ENCODE measurements around the gene CPXM2.

Gene CPXM2

GRCh38 chr10:123766761-123767160 is 124.8 kb downstream of the CPXM2 start:
- H3K4me1 ChIP-seq = no peaks in the 10 kb centered on the region
- in situ Hi-C loops (cut with MboI; ENCODE audit: low sequenced_read_pairs) = no loop called here
- no peaks in the 10 kb centered on the region for H3K36me3 ChIP-seq (replicated peaks)
- H3K9me3 ChIP-seq = no peaks in the 10 kb centered on the region
- 0 out of 2 replicates have a peak, but pooled peaks cover 3% of the 10 kb centered on the region for H3K27me3 ChIP-seq (ENCODE audit: low read depth)
- no peak for DNase-seq (ENCODE audit: low spot score in 2 of 2)
- H3K4me3 ChIP-seq = no peak overlapping the region

GRCh38 chr10:123766012-123766411 is 125.6 kb downstream of the CPXM2 start:
- Histone ChIP-seq H3K36me3 (replicated peaks) (no peaks in the 10 kb centered on the region), H3K27me3 (ENCODE audit: low read depth) (0 out of 2 replicates have a peak, but pooled peaks cover 3% of the 10 kb centered on the region), H3K4me1 (no peaks in the 10 kb centered on the region), H3K4me3 (no peak overlapping the region), H3K9me3 (no peaks in the 10 kb centered on the region)
- in situ Hi-C loops (cut with MboI; ENCODE audit: low sequenced_read_pairs) = no loop called here
- no peak for DNase-seq (ENCODE audit: low spot score in 2 of 2)

- H3K27me3 ChIP-seq (ENCODE audit: low read depth) = peaks cover 9% of the 10 kb centered on the region; the same call in 1 of the 2 replicates
- H3K4me3 ChIP-seq = no peak overlapping the region
- in situ Hi-C loops (cut with MboI; ENCODE audit: low sequenced_read_pairs) = no loop called here
- no peaks in the 10 kb centered on the region for H3K36me3 ChIP-seq (replicated peaks)
- no peaks in the 10 kb centered on the region for H3K9me3 ChIP-seq
- no peak for DNase-seq (ENCODE audit: low spot score in 2 of 2)
- no peaks in the 10 kb centered on the region for H3K4me1 ChIP-seq
Measured at GRCh38 chr10:123761666-123762230, 129.9 kb downstream of the CPXM2 start.

- Histone ChIP-seq H3K27me3 (ENCODE audit: low read depth) (peaks cover 6% of the 10 kb centered on the region; the same call in 1 of the 2 replicates), H3K4me3 (no peak overlapping the region), H3K36me3 (replicated peaks) (no peaks in the 10 kb centered on the region), H3K4me1 (no peaks in the 10 kb centered on the region), H3K9me3 (no peaks in the 10 kb centered on the region)
- in situ Hi-C loops (cut with MboI; ENCODE audit: low sequenced_read_pairs) = no loop called here
- no peak for DNase-seq (ENCODE audit: low spot score in 2 of 2)
Measured at GRCh38 chr10:123761038-123761428, 130.6 kb downstream of the CPXM2 start.

DNA sequence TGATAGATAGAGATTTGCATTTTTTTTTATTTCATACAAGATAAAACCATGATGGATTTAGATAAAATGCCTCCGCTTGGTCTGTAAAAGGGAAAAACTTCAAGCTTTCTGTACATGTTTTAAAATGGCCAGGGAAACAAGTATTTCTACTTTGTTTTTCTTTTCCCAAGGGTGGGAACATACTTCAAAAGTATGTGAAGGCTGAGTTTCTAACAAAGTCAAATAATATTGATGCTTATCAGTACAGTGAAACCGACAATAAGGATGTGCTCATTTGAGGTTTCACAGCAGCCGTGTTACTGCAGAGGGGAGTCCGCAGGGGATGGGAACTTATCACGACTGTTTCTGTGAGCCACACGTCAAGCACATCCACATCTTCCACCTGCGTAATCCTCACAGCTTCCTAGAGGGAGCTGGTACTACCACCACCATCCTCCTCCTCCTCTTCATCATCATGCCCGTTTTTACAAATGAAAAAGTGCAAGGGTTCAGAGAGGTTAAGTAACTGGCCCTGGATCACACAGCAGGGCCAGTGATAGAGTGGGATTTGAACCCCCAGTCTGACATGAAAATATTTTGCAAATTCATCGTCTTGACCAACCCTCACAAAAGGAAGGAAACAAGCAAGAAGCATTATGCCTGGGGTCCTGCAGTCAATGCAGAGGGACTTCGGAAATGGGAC is 131.1 kb downstream of the CPXM2 start:
- Histone ChIP-seq H3K36me3 (replicated peaks) (no peaks in the 10 kb centered on the region), H3K9me3 (no peaks in the 10 kb centered on the region), H3K27me3 (ENCODE audit: low read depth) (peaks cover 6% of the 10 kb centered on the region; the same call in 1 of the 2 replicates), H3K4me3 (no peak overlapping the region), H3K4me1 (no peaks in the 10 kb centered on the region)
- DNase-seq (ENCODE audit: low spot score in 2 of 2) = no peak
- in situ Hi-C loops (cut with MboI; ENCODE audit: low sequenced_read_pairs) = no loop called here

DNA sequence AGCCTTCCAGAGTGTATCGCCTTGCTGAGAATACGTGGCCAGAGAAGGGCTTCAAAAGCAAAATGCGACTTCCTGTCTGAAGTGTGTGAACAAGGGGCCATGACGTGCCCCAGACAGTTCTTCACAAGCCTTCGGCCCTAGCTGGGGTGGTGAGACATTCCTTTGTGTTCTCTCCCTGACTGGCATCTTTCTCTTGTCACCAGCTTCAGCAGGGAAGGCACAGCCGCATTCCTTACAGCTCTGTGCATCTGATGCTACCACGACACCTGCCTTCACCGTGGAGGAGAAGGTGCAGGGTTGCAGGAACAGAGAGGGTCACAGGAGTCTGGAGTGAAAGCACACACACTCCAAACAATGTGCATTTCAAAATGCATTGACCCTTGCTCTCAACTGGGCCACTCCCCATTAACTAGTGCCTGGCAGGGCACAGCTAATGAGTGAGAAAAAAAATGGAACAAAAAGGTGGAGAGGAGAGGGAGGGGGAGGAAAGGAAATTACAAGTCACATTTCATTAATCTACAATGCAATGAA is 132.0 kb downstream of the CPXM2 start:
- no peak overlapping the region for H3K4me3 ChIP-seq
- no peaks in the 10 kb centered on the region for H3K4me1 ChIP-seq
- in situ Hi-C loops (cut with MboI; ENCODE audit: low sequenced_read_pairs) = no loop called here
- DNase-seq (ENCODE audit: low spot score in 2 of 2) = no peak
- no peaks in the 10 kb centered on the region for H3K9me3 ChIP-seq
- no peaks in the 10 kb centered on the region for H3K36me3 ChIP-seq (replicated peaks)
- peaks cover 6% of the 10 kb centered on the region; the same call in 1 of the 2 replicates for H3K27me3 ChIP-seq (ENCODE audit: low read depth)

GRCh38 chr10:123759041-123759440 is 132.6 kb downstream of the CPXM2 start:
- Histone ChIP-seq H3K4me1 (no peaks in the 10 kb centered on the region), H3K36me3 (replicated peaks) (no peaks in the 10 kb centered on the region), H3K27me3 (ENCODE audit: low read depth) (peaks cover 6% of the 10 kb centered on the region; the same call in 1 of the 2 replicates), H3K4me3 (no peak overlapping the region), H3K9me3 (no peaks in the 10 kb centered on the region)
- in situ Hi-C loops (cut with MboI; ENCODE audit: low sequenced_read_pairs) = no loop called here
- no peak for DNase-seq (ENCODE audit: low spot score in 2 of 2)

DNA sequence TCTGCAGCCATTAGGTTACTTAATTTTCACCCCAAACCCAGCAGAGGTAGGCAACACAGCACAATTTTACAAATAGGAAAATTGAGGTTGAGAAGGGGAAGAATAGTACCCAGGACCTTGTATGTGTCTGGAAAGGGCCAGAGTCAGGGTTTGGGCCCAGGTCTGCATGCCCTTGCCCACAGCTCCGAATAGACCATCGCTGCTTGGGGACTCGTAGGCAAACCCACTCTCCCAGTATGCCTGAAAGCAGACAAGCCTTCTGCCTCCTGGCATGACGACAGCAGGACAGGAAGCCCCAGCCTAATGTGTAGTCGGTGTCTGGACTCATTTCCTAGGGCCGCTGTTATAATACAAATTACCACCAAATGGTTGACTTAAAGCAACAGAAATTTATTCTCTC is 133.8 kb downstream of the CPXM2 start:
- Histone ChIP-seq H3K4me1 (no peaks in the 10 kb centered on the region), H3K9me3 (no peaks in the 10 kb centered on the region), H3K36me3 (replicated peaks) (no peaks in the 10 kb centered on the region), H3K4me3 (no peak overlapping the region), H3K27me3 (ENCODE audit: low read depth) (peaks cover 6% of the 10 kb centered on the region; the same call in 1 of the 2 replicates)
- in situ Hi-C loops (cut with MboI; ENCODE audit: low sequenced_read_pairs) = no loop called here
- no peak for DNase-seq (ENCODE audit: low spot score in 2 of 2)

GRCh38 chr10:123755061-123755460 is 136.5 kb downstream of the CPXM2 start:
- DNase-seq (ENCODE audit: low spot score in 2 of 2) = no peak
- peaks cover 2% of the 10 kb centered on the region; the same call in 1 of the 2 replicates for H3K27me3 ChIP-seq (ENCODE audit: low read depth)
- H3K36me3 ChIP-seq (replicated peaks) = no peaks in the 10 kb centered on the region
- no peaks in the 10 kb centered on the region for H3K9me3 ChIP-seq
- H3K4me3 ChIP-seq = no peak overlapping the region
- in situ Hi-C loops (cut with MboI; ENCODE audit: low sequenced_read_pairs) = no loop called here
- no peaks in the 10 kb centered on the region for H3K4me1 ChIP-seq

GRCh38 chr10:123754123-123754522 is 137.5 kb downstream of the CPXM2 start:
- H3K27me3 ChIP-seq (ENCODE audit: low read depth) = no peaks in the 10 kb centered on the region

DNA sequence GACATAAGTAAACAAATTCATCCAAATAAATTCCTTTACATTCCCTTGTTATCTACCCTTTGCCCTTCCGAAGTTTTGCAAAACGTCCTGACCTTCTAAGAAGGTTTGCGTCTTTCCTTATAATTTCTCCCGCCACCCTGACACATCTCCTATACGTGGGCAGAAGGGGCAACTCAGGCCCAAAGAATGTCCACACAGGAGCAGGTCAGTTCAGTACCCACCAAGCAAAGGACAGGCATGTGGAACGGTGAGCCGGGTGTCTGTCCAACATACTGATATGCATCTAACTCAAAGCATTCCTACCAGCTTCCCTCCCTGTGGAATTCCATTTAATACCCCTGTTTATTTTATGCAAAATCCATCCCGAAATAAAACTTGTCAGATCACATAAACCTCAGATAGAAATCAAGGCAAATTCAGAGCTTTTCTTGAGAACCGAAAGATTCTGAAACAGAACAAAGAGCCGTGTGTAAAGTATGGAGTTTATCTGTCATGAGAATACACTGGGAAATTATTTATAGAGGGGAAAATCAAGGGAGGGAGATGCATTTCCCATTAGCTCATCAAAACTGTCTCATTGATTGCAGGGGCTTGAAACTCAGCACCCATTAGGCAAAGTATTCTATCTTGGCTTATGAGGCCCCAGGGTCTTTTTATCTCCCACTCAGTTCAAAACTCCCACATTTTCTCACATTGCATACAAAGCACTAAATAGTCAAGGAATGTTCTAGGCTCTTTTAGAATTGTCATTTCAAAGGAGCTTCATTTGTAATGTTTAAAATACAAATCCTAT is 140.1 kb downstream of the CPXM2 start:
- H3K4me1 ChIP-seq = no peaks in the 10 kb centered on the region
- H3K9me3 ChIP-seq = no peaks in the 10 kb centered on the region
- DNase-seq (ENCODE audit: low spot score in 2 of 2) = no peak
- no peaks in the 10 kb centered on the region for H3K36me3 ChIP-seq (replicated peaks)
- no peak overlapping the region for H3K4me3 ChIP-seq
- in situ Hi-C loops (cut with MboI; ENCODE audit: low sequenced_read_pairs) = no loop called here
- H3K27me3 ChIP-seq (ENCODE audit: low read depth) = no peaks in the 10 kb centered on the region

More at GRCh38 chr10:123754123-123754522, 137.5 kb downstream of the CPXM2 start:
- in situ Hi-C loops (cut with MboI; ENCODE audit: low sequenced_read_pairs) = no loop called here
- Histone ChIP-seq H3K4me1 (no peaks in the 10 kb centered on the region), H3K9me3 (no peaks in the 10 kb centered on the region), H3K4me3 (no peak overlapping the region), H3K36me3 (replicated peaks) (no peaks in the 10 kb centered on the region)
- DNase-seq (ENCODE audit: low spot score in 2 of 2) = no peak

DNA sequence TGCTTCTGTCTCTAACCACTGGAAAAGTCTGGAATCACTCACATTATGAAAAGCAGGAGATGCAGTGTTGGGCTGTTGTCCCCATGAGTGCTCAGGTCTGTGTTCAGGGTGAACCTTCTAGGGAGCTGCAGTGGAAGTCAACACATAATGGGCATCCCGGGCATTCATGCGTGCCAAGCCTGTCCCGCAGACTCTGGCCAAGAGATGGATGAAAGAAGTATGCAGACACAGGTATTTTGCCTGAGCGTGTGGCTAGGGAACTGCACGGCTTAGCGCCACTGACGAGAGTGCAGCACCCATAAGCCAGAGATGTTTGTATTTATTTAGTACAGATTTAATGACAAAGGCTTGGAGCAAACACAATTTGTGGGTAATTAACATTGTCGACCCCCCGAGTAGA is 140.7 kb downstream of the CPXM2 start:
- Histone ChIP-seq H3K36me3 (replicated peaks) (no peaks in the 10 kb centered on the region), H3K9me3 (no peaks in the 10 kb centered on the region), H3K4me3 (no peak overlapping the region), H3K4me1 (no peaks in the 10 kb centered on the region), H3K27me3 (ENCODE audit: low read depth) (no peaks in the 10 kb centered on the region)
- in situ Hi-C loops (cut with MboI; ENCODE audit: low sequenced_read_pairs) = no loop called here
- no peak for DNase-seq (ENCODE audit: low spot score in 2 of 2)

DNA sequence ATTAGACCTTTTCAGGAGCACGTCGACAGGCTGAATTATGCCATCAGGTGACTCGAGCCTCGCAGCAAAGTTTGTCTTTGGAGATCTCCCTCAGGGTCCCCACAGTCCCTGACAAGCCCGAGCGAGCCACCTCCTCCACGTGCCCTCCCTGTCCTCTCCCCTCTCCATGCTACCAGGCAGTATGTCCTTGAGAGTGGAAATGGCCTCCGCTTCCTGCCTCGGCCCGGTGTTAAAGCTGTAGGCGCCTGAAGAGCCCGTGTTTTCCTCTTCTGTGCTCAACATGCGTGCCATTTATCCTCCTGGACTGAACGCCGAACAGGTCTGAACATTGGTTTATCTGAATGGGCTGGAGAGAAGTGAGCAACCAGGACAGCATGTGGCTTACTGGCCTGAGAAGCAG is 142.9 kb downstream of the CPXM2 start:
- DNase-seq (ENCODE audit: low spot score in 2 of 2) = no peak
- in situ Hi-C loops (cut with MboI; ENCODE audit: low sequenced_read_pairs) = no loop called here
- Histone ChIP-seq H3K36me3 (replicated peaks) (no peaks in the 10 kb centered on the region), H3K4me3 (no peak overlapping the region), H3K4me1 (no peaks in the 10 kb centered on the region), H3K9me3 (no peaks in the 10 kb centered on the region), H3K27me3 (ENCODE audit: low read depth) (no peaks in the 10 kb centered on the region)

DNA sequence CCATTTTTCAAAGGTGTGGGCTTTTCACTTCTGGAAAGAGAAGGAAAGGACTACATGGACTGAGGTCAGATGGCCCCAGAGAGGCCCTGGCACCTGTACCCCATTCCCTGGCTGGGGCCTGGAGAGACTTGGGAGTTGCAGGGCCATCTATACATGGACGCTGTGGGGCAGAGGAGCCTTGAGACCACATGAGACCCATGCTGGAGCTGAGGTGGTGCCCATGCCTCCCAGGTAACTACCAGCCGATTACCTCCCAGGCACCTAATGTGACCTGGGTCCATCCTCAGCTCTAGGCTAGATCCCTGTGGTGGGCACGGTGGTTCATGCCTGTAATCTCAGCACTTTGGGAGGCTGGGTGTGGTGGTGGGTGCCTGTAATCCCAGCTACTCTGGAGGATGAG is 144.2 kb downstream of the CPXM2 start:
- no peak for DNase-seq (ENCODE audit: low spot score in 2 of 2)
- Histone ChIP-seq H3K36me3 (replicated peaks) (no peaks in the 10 kb centered on the region), H3K9me3 (no peaks in the 10 kb centered on the region), H3K4me1 (no peaks in the 10 kb centered on the region), H3K27me3 (ENCODE audit: low read depth) (no peaks in the 10 kb centered on the region), H3K4me3 (no peak overlapping the region)
- in situ Hi-C loops (cut with MboI; ENCODE audit: low sequenced_read_pairs) = no loop called here

All from HAP-1 (cell line).